ENCODE results near the gene VIT.

VIT gene, protein sequence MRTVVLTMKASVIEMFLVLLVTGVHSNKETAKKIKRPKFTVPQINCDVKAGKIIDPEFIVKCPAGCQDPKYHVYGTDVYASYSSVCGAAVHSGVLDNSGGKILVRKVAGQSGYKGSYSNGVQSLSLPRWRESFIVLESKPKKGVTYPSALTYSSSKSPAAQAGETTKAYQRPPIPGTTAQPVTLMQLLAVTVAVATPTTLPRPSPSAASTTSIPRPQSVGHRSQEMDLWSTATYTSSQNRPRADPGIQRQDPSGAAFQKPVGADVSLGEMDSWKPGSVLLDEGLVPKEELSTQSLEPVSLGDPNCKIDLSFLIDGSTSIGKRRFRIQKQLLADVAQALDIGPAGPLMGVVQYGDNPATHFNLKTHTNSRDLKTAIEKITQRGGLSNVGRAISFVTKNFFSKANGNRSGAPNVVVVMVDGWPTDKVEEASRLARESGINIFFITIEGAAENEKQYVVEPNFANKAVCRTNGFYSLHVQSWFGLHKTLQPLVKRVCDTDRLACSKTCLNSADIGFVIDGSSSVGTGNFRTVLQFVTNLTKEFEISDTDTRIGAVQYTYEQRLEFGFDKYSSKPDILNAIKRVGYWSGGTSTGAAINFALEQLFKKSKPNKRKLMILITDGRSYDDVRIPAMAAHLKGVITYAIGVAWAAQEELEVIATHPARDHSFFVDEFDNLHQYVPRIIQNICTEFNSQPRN

DNA sequence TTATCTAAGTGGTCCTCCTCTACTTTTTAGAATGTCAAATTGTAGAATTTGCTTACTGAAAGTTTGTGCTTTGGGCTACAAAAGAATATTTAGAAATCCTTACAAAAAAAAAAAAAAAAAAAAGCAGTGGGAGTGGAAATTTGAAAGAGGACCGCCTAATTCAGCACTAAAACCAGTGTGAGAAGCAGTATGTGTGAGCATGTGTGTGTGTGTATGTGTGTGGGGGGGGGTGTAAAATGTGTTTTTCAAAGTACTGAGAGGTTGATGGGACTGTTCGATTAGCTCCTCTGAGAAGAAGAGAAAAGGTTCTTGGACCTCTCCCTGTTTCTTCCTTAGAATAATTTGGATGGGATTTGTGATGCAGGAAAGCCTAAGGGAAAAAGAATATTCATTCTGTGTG lies at the start of gene VIT:
TSS of gene VIT (plus strand) at position 175 of the 400 bp plus-strand sequence. CDS start 19,664 bp downstream, outside the sequence.
- DNase-seq (ENCODE audit: low spot score), result no peak

DNA sequence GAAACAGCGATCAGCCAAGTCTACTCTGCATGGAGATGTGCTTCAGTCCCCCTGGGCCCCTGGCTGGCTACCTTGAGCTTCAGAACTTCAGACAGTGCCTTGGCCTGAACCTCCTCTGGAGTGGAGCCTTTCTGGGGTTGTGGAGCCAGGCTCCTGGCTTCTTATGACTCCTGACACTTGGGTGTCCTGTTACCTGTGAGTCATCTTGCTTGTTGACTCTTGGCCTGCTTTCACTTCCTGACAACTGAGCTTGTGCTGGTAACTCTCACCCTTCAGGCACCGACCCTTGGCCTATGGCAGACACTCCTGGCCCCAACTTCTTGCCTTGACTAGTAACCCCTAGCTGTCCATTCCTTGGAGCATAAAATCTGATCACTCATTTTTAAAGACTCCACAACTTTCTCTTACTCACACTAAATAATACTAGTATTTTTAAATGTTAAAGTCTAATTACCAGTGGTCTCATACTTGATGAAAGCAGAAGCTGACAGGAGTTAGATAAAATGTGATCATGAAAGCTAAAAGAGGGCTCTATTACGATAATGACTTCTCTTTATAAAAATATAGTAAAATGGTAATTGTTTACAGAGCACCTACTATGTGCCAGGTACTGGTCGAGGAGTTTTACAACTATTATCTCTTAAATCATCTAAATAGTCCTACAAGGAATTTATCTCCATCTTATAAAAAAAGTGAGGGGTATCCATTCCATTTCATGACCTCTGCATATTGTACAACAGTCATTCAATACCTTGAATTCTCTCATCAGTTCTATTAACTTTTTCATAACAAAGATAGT lies 46.3 kb upstream of the VIT start:
- DNase-seq (ENCODE audit: low spot score), result no peak

DNA sequence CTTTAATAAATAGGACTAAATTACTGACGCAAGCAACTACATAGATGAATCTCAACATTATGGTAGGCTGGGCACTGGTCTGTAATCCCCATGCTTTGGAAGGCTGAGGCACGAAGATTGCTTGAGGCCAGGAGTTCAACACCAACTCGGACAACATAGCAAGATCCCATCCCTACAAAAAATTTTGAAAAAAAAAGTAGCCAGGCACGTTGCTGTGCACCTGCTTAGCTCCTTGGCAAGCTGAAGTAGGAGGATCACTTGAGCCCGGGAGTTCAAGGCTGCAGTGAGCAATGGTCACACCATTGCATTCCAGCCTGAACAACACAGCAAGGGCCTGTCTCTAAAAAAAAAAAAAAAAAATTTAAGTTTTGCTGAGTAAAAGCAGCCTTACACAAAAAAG lies 43.4 kb upstream of the VIT start:
- DNase-seq (ENCODE audit: low spot score), result no peak

DNA sequence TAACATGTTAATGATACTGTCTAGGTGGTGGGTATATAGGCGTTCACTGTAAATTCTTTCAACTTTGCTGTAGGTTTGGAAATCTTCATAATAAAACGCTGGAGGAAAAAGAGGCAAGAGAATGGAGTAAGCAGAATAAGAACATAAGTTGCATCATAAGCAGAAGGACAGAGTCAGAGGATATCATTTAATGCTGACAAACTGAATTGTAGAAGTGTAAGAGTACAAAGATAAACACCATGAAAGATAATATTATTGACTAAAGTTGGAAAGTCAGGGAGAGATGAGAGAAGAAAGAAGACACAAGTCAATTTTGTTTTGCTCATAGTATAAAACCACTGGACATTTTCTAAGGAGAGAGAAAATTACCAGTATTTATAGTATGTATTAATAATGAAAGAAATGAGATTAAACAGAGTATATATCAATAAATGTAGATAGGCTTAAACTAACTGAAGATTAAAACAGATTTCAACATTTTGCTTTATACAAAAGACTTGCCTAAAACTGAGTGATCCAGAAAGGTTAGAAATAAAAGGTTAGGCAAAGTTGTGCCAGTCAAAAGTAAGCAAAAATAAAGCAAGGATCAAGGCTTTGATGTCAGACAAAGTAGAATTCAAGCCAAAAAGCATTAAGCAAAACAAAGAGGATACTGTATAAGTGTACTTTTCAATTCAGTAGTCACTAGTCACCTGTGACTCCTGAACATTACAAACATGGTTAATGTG lies 42.4 kb upstream of the VIT start:
- DNase-seq (ENCODE audit: low spot score), result no peak

DNA sequence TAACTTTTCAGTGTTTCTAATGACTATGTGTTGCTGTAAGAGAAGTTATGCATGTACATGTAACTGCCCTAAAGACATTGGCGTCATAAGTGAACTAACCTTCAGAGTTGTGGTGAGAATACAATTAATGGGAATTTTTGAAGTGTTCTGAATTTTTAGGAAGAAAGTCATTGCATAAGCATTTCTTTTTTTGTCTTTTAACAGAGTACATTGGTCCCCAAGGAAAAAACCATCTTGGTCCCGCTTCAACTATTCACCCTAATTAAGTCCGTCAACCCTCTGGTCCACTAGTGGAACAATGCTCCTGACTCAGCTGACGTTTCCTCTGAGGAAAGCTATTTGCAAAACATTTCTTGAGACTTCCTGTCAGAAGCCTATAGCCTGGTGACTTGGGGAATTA lies 41.1 kb upstream of the VIT start:
- no peak for DNase-seq (ENCODE audit: low spot score)

DNA sequence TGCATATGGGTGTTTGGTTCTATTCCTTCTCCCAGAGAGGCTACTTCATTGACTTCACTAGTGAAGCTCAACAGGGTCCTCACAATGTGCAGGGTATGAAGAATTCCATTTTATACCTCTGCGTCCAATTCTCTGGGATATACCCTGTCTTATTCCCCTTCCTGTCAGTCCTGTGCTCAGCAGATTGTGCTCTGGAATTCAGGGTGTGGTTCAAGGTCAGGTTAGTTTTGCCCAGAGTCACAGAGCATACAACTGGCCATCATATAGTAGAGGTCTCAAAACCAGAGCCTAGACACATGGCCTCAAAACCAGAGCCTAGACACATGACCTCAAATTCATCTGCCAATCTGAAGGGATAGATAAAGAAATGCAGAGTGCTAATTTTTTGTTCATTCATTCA lies 38.8 kb upstream of the VIT start:
- no peak for DNase-seq (ENCODE audit: low spot score)

DNA sequence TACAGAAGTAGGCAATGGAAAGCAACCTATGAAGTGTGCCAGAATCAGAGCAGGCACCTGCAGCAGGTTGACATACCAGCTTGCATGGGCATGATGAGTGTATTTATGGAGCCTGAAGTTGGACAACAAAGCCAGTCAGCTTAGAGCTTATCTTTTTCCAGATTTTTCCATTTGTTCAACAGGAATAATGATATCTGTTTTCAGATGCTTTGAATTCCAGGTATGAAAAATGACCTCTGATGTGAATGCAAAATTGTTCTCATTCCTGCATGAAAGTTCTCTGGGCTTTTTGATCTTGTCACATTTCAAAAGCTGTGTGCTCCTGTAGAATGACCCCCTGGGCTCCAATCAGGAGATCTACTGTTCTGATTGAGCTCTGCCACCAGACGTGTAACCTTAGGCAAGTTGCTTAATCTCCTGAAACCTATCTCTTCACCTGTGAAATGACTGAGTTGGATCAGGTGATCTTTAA lies 38.2 kb upstream of the VIT start:
- no peak for DNase-seq (ENCODE audit: low spot score)

DNA sequence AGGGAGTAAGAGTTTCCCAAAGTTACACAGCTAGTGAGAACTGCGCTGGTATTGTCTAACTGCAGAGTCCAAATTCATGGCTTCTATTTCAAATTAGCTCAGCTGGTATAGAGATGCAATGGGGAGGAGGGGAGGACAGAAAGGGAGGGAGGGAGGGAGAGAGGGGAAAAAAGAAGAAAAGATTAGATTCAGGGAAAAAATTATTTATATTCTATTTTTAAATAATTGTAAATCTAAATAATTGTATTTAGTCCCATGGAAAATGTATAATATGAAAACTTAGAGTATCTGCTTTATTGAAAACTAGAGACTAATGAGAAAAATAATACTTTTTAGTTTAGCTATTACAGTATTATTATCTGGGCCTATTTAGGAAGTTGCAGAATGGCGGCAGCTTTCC lies 37.3 kb upstream of the VIT start:
- DNase-seq (ENCODE audit: low spot score), result no peak

DNA sequence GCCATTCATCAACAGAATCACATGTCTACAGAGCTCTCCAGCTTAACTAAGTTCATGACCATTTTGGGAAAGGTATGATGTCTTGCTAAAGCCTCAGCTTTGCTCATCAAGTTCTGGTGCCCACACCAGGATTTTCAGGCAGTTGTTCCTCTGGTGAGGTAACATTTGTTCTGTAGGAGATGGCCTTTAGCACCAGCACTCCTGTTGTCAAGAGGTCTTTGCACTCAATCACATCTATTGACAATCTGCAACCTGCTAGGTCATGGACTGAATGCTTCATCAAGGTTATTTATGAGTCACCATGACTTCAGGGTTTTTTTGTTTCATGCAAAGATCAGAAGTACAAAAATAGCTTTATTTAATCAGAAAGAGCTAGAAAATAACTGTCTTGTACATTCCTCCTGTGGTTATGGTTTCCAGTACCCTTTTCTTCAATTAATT lies 36.6 kb upstream of the VIT start:
- DNase-seq (ENCODE audit: low spot score), result no peak

DNA sequence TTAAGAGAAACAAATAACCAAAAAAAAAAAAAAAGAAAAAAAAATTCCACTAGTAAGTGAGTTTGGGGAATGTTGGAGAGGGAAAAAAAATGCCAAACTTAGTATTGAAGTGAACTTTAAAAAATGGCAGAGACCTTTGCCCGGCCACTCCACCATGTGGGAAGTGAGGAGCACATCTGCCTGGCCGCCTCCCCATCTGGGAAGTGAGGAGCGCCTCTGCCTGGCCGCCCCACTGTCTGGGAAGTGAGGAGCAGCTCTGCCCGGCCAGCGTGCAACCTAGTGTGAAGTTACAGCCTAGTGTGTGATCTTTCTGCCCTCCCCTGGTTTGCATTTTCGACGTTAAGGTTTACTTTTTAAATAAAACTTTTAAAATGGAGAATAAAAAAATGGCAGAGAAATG lies 33.9 kb upstream of the VIT start:
- DNase-seq (ENCODE audit: low spot score), result no peak

DNA sequence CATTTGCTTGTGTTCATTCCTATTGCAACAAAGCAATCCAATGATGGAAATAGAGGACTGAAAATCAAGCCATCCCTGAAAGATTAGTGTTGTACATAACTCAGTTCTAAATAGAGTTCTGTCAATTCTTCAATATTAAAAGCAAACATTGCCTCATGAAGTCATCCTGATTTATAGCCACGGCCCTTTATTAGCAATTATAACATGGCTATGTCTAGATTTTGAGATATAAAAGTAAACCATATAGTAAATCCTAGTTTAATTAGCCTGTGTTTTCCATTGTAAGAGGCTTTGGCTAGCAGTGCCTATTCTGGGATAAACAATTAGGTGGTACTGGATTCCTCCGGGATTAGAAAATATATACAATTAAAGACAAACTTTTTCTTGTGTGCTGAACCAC lies 33.2 kb upstream of the VIT start:
- no peak for DNase-seq (ENCODE audit: low spot score)

DNA sequence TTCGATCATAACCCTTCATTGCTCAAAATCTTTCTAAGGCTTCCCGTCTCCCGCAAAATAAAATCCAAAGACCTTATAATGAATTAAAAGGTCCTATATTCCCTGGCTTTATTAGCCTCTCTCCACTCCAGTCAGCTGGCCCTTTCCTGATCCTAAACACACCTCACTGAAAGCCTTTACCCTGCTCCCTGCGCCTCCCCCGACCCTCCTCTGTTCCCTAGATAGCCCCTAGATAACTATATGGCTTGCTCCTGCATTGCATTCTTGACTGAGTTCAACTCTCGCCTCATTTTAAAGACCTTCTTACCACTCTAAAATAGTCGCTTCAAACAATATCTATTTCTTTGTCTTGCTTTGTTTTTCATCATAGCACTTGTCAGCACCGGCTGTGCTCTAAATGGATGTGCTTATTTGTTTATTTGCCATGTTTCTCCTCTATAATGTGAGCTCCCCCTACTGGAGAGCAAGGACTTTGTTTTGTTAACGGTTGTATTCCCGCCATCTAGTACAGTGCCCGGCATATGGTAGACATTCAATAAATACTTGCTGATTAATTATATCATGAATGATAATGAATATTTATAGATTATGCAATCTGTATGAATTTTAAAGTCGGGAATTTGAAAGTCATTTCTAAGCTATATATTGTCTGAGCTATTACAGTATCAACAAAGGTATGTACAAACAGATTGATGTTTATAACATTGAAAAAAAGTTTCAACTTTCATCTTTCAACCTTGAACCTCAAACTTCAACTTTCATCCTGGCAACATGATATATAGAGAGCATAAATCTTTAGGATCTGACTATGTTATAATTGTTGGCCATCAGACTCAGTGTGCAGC lies 32.4 kb upstream of the VIT start:
- peak; percentile 84 for DNase-seq (ENCODE audit: low spot score)

DNA sequence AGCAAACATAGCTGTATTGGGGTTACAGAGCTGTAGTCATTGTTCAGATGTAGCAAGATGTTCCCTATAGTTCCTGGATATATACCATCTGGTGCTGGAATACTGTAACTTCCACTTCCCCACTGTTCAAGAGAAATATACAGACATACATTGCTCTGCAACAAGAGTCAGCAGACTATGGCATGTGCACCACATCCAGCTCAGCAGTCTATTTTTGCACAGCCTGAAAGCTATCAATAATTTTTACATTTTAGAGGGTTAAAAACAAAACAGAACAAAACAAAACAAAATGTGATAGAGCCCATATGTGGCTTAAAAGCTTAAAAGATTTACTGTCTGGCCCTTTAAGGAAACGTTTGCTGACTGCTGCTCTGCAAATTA lies 31.8 kb upstream of the VIT start:
- no peak for DNase-seq (ENCODE audit: low spot score)

DNA sequence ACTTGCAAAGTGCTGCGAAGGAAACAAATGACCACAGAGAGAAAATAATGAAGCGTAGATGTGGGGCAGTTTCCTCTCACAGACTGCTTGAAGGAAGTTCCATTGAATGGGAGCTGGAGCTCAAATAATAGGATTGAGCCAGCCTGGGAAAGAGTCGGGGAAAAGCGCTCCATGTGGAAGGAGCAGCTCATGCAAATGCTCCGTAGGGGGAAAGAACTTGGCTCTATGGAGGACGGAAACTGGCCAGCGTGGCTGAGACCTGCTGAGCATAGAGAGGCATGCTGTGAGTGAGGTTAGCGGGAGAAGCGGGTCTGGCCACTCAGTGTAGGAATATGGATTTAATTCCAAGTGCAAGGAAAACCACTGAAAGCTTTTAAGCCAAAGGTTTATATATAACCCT lies 28.6 kb upstream of the VIT start:
- peak; percentile 40 for DNase-seq (ENCODE audit: low spot score)

DNA sequence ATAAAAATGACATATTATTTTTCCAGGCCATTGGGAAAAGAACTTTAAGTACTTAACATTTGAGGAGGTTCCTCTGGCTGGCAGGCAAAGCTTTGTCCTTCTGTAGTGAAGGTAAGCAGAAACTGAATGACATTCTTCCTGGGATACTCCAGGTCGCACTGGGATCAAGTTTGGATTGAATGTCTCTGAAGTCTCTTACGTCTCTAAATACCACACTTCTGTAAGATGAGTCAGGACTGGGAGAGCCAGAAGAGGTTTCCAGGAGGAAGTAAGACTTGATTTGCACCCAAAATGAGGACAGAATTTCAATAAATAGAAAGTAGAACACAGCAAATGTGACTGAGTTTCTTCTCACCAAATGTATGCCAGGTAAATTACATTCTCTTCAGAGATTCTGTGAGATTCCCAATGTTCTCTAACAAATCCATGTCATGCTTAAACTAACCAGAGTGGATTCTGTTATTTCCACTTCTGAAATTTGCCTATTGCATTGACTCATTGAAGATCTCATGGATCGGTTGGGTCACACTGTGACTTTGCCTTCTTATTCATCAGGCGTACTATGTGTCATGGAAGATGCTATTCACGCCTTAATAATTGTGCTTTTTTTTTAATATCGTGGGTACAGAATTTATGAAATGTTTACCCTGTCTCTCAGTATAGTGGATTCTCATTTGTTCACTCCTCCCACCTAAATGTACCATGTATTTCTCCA lies 25.5 kb upstream of the VIT start:
- DNase-seq (ENCODE audit: low spot score), result no peak

DNA sequence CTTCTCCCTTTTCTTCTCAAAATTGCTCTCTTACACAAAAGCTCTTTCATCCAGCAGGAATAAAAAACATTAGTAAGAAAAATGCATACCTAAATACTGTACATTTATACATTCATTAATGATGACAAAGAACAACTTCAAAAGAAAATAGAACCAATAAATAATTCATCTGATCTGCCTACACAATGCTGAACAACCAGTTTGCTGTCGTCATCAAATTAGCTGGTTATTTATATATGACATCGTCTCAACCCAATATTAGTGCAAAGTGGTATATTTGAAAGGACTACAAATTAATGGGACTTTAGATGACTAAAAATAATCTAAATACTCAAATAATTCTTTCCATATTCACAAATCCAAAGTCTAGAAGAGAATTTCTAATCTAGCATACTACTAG lies 24.8 kb upstream of the VIT start:
- no peak for DNase-seq (ENCODE audit: low spot score)

DNA sequence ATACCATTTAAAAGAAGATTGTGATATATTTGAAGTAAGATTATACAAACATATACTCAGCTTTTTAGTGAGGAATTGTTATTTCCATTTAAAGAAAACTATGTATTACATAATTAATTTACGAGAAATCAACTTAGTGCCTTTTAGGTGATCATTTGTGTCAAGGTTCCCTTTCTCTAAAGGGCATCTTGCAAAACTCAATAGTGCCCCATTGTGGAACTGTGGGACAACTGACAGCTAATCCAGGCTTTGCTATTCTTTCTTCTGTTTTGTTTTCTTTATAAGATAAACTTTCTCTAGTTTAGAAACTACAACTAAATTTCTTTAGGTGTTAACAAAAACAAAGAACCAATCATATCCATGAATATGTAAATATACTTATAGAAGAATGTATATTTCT lies 24.3 kb upstream of the VIT start:
- DNase-seq (ENCODE audit: low spot score), result peak; percentile 37

DNA sequence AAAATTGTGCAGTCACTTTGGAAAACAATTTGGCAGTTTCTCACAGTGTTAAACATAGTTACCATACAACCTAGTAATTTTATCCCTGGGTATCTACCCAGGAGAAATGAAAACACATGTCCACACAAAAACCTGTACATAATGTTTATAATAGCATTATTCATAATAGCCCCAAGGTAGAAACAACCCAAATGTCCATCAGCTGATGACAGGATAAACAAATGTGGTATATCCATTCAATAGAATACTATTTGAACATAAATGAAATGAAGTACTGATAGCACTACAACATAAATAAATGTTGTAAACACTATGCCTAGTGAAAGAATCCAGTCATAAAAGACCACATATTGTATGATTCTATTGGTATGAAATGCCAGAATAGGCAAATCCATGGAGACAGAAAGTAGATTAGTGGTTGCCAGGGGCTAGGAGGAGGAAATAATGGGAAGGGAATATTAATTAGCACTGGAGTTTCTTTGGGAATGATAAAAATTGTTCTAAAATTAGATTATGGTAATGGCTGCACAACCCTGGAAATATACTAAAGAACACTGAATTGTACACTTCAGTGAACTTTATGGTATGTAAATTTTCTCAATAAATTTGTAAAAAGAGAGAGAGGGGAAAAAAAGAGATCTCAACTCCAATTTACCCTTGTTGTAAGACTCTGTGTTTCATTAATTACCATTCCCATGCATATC lies 20.8 kb upstream of the VIT start:
- no peak for DNase-seq (ENCODE audit: low spot score)

DNA sequence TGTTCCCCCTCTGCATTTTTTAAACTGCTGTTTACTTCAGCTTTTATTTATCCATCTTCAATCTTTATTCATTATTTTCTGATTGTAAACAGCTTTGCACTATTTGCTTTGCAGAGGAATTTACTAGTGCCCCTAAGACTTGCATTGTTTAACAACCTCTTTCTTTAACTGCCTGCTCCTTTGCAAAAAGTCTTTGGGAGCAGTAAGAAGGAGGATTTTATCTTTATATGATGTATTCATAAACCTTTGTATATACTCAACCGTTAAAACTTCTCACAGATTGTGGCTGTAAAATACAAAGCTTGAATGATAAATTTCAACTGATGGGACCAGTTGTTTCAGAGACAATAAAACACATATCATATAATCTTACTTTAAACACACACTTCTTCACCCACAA lies 20.1 kb upstream of the VIT start:
- no peak for DNase-seq (ENCODE audit: low spot score)

DNA sequence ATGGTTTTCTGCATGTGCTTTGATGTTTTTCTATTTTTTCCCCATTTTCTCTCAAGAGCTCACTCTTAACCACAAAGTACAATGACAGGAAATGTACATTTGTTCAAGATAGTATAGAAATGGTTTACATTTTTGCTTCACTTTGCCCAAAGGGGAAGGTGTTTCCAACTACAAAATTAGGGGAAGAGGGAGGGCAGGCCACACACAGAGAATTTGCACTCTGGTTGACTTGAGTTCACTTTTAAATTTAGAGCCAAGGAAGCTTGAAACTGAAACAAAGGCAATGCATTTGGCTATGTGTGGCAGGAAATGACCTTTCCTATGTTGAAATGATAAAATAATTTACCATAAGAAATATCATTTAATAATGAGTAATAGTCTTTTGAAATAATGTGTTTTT lies 19.1 kb upstream of the VIT start:
- DNase-seq (ENCODE audit: low spot score), result no peak

Measured in Ammon's horn (tissue), 1 donor.